Naive thymus-derived CD8-positive, alpha-beta T cell (primary cell): ENCODE results near the gene RASGRF2. TPM values are rescaled to one million over a fixed set of nuclear protein-coding genes. Genes with fewer than 3 reads are reported as not detected.
"Not testable (repeated sequence)": the region's sequence is repeated elsewhere in the genome, so short reads cannot be mapped to it uniquely, and the experiment has no call there.

Experiments used
- ATAC-seq, 2 donors: fragments of 150-1000 bp; cut with Tn5 transposase in 1 of 2; sonication (Bioruptor Pico), chemical (Tn5 transposase) in 1 of 2; 1 replicate in 1 of 2; 2 replicates in 1 of 2; pipeline ENCODE4 v1.10.0; 2021; ENCODE audit warnings: mild to moderate bottlenecking in 2 of 2, moderate library complexity in 2 of 2
- POLR2A ChIA-PET: fragments of 350-600 bp; sonication (Branson Sonifier 250); formaldehyde crosslinking; loops from one replicate; lab custom pipeline; 2021; ENCODE audit warnings: antibody characterized with exemption; lab: Charles Lee
- DNase-seq, 10 donors: peaks; one replicate each; pipeline versions ENCODE4 v3.0.0 to v3.0.0-alpha.2; 2020 to 2022
- H3K27ac Mint-ChIP-seq, 10 donors: one replicate each; pipeline ENCODE4 v1.8.0; 2020 to 2022; ENCODE audit warnings: mild to moderate bottlenecking in 10 of 10, mixed read lengths in 10 of 10, moderate library complexity in 4 of 10, inconsistent platforms in 1 of 10
- H3K27me3 Mint-ChIP-seq, 5 donors: one replicate each; pipeline ENCODE4 v1.8.0; 2021 to 2022; ENCODE audit warnings: mixed read lengths in 5 of 5
- H3K36me3 Mint-ChIP-seq, 3 donors: one replicate each; pipeline ENCODE4 v1.8.0; 2020 to 2022; ENCODE audit warnings: mixed read lengths in 3 of 3, mild to moderate bottlenecking in 2 of 3, inconsistent platforms in 1 of 3
- H3K4me1 Mint-ChIP-seq, 4 donors: one replicate each; pipeline ENCODE4 v1.8.0; 2021 to 2022; ENCODE audit warnings: mixed read lengths in 4 of 4
- H3K4me3 Mint-ChIP-seq, 10 donors: one replicate each; pipeline ENCODE4 v1.8.0; 2020 to 2022; ENCODE audit warnings: mild to moderate bottlenecking in 10 of 10, mixed read lengths in 10 of 10, moderate library complexity in 6 of 10, inconsistent platforms in 1 of 10
- H3K9me3 Mint-ChIP-seq, 9 donors: one replicate each; pipeline ENCODE4 v1.8.0; 2020 to 2022; ENCODE audit warnings: mixed read lengths in 9 of 9, mild to moderate bottlenecking in 3 of 9, inconsistent platforms in 1 of 9, moderate library complexity in 1 of 9
- polyA plus RNA-seq, 3 donors: library from polyadenylated mRNA; unstranded; fragments of 300-500 nt; fragmentation: Illumina TruSeq; gene quantifications; one replicate each; pipeline ENCODE4 v1.2.3, GENCODE V29; 2021
- total RNA-seq, 8 experiments: library from RNA in 2 of 8; stranded (reverse) in 2 of 8; gene quantifications; one replicate each; pipeline ENCODE4 v1.2.3 and lab custom pipeline; 2021 to 2026

RASGRF2 gene
- total and polyA plus RNA-seq, 5 experiments from 2014 or later = 8.3 to 35.9 (median 21.7) TPM

- peaks cover 12 to 49% (median 40%) of the 10 kb centered on the region in 9 donors for H3K9me3 Mint-ChIP-seq
- H3K36me3 Mint-ChIP-seq = peaks cover 34 to 55% (median 46%) of the 10 kb centered on the region in 3 donors
- H3K4me3 Mint-ChIP-seq, DNase-seq, H3K27me3 Mint-ChIP-seq, ATAC-seq, POLR2A ChIA-PET: not testable (repeated sequence)
- H3K27ac Mint-ChIP-seq = peak overlapping the region in 2 of 10 donors; percentile 51 to 61
- peaks cover 15 to 33% (median 19%) of the 10 kb centered on the region in 4 donors for H3K4me1 Mint-ChIP-seq
Measured at GRCh38 chr5:81270394-81271027, 310.3 kb downstream of the RASGRF2 start.
